A673 (cell line): ENCODE measurements around the gene BORCS8. TPM values are rescaled to one million over a fixed set of nuclear protein-coding genes. Genes with fewer than 3 reads are reported as not detected.

Experiments used
- BruUV-seq: library from RNA; stranded (reverse); fragments of 400-500 nt; replicated peaks from 2 replicates; lab custom pipeline; 2021; lab: Mats Ljungman, UMichigan
- CTCF ChIA-PET: fragments of 300-600 bp; sonication (Branson Sonifier 250); formaldehyde crosslinking; loops from one replicate; lab custom pipeline; 2022; ENCODE audit warnings: antibody characterized with exemption; lab: Charles Lee
- POLR2A ChIA-PET: fragments of 300-600 bp; sonication (Branson Sonifier 250); formaldehyde crosslinking; loops from one replicate; lab custom pipeline; 2022; ENCODE audit warnings: antibody characterized with exemption; ENCODE audit not compliant: low non-redundant PET; lab: Charles Lee
- DNase-seq: peaks from one replicate; pipeline ENCODE4 v3.0.0-alpha.2; 2015; ENCODE audit warnings: low spot score
- H3K27ac ChIP-seq: fragments of 200-600 bp; sonication (generic); 2 replicates; pipeline ENCODE4 v1.5.1; 2016; ENCODE audit warnings: mixed run types, low read depth, mild to moderate bottlenecking, mixed read lengths, antibody characterized with exemption, low read length; ENCODE audit not compliant: poor library complexity, severe bottlenecking
- H3K27me3 ChIP-seq: fragments of 200-600 bp; sonication (generic); replicated peaks from 2 replicates; pipeline ENCODE4 v1.6.1; 2017; ENCODE audit warnings: mixed run types, low read depth, mild to moderate bottlenecking, mixed read lengths, antibody characterized with exemption, low read length; ENCODE audit not compliant: insufficient read depth, poor library complexity
- H3K36me3 ChIP-seq: fragments of 200-600 bp; sonication (generic); 2 replicates; pipeline ENCODE4 v1.6.1; 2016; ENCODE audit warnings: mixed run types, mild to moderate bottlenecking, mixed read lengths, antibody characterized with exemption, low read length; ENCODE audit not compliant: insufficient read depth, poor library complexity, severe bottlenecking
- H3K4me1 ChIP-seq: fragments of 200-600 bp; sonication (generic); 2 replicates; pipeline ENCODE4 v1.6.1; 2017; ENCODE audit warnings: mixed run types, mild to moderate bottlenecking, mixed read lengths, antibody characterized with exemption, low read length; ENCODE audit not compliant: insufficient read depth, poor library complexity, severe bottlenecking
- H3K4me3 ChIP-seq: fragments of 200-600 bp; sonication (generic); 2 replicates; pipeline ENCODE4 v1.5.1; 2016; ENCODE audit warnings: low read depth, mixed run types, mild to moderate bottlenecking, mixed read lengths, low read length; ENCODE audit not compliant: poor library complexity, severe bottlenecking
- H3K9me3 ChIP-seq: fragments of 200-600 bp; sonication (generic); 2 replicates; pipeline ENCODE4 v1.6.1; 2016; ENCODE audit warnings: mixed run types, low read depth, mild to moderate bottlenecking, mixed read lengths, antibody characterized with exemption, low read length; ENCODE audit not compliant: poor library complexity, severe bottlenecking
- CTCF ChIP-seq: fragments of 300-800, 200-600 bp; sonication (generic); conservative IDR thresholded peaks from 2 replicates; pipeline ENCODE4 v1.5.1; 2017; ENCODE audit warnings: low read depth, mild to moderate bottlenecking, antibody characterized with exemption, low read length, moderate library complexity, mixed read lengths
- EZH2 ChIP-seq: fragments of 200-600 bp; sonication (generic); IDR thresholded peaks from 2 replicates; pipeline ENCODE4 v1.6.1; 2017; ENCODE audit warnings: borderline replicate concordance, low read depth, mild to moderate bottlenecking, mixed read lengths, antibody characterized with exemption, low read length; ENCODE audit not compliant: poor library complexity, severe bottlenecking
- intact Hi-C: fragments of 100-400 bp; cut with micrococcal nuclease; formaldehyde crosslinking; loops from one replicate; pipeline ENCODE4 v1.10.0; 2022; ENCODE audit not compliant: unreplicated experiment
- total RNA-seq: library from RNA; stranded (reverse); gene quantifications from 2 replicates; pipeline ENCODE4 v1.2.3, GENCODE V29; 2021

Gene BORCS8
- total RNA-seq, 1 experiment from 2014 or later: 29.9 TPM

GRCh38 chr19:19224852-19225494 lies 33.0 kb upstream of the BORCS8 start:
- ChIA-PET POLR2A (interaction anchor here (0.6 kb wide), 1 partner anchor 127 kb away, joined by 3 read pairs; no protein-coding TSS in a partner anchor), CTCF (interaction anchor here (0.5 to 1.6 kb wide), 2 partner anchors 9 to 75 kb away, joined by 3 to 7 read pairs; no protein-coding TSS in a partner anchor)
- no peak overlapping the region for H3K27ac ChIP-seq
- no TSS peak for BruUV-seq
- intact Hi-C loops: loop anchor here (2.0 kb wide), 1 partner anchor 78 kb away; no protein-coding TSS in a partner anchor
- DNase-seq: peak; percentile 90
- peaks cover 27% of the 10 kb centered on the region for H3K27me3 ChIP-seq
- H3K4me3 ChIP-seq: peak overlapping the region; percentile 35
- H3K9me3 ChIP-seq: no peaks in the 10 kb centered on the region
- no peak for TF ChIP-seq EZH2
- TF ChIP-seq CTCF: peak; percentile 77
- H3K36me3 ChIP-seq: no peaks in the 10 kb centered on the region
- no peaks in the 10 kb centered on the region for H3K4me1 ChIP-seq

- no peaks in the 10 kb centered on the region for H3K4me1 ChIP-seq
- DNase-seq: no peak
- ChIA-PET POLR2A (interaction anchor here (0.6 kb wide), 1 partner anchor 126 kb away, joined by 3 read pairs; no protein-coding TSS in a partner anchor), CTCF (interaction anchor here (1.6 kb wide), 1 partner anchor 10 kb away, joined by 3 read pairs; no protein-coding TSS in a partner anchor)
- BruUV-seq: no TSS peak
- TF ChIP-seq CTCF (no peak), EZH2 (peak; percentile 44)
- H3K4me3 ChIP-seq: peak overlapping the region; percentile 35
- H3K27me3 ChIP-seq: peaks cover 21% of the 10 kb centered on the region
- no peak overlapping the region for H3K27ac ChIP-seq
- intact Hi-C loops: loop anchor here (2.0 kb wide), 1 partner anchor 78 kb away; no protein-coding TSS in a partner anchor
- H3K9me3 ChIP-seq: no peaks in the 10 kb centered on the region
- no peaks in the 10 kb centered on the region for H3K36me3 ChIP-seq
These were observed 32.3 kb upstream of the BORCS8 start for GRCh38 chr19:19224150-19224851.

GRCh38 chr19:19223636-19224035 lies 31.7 kb upstream of the BORCS8 start:
- no peaks in the 10 kb centered on the region for H3K36me3 ChIP-seq
- no peak overlapping the region for H3K4me3 ChIP-seq
- no peak overlapping the region for H3K27ac ChIP-seq
- POLR2A ChIA-PET: no interaction called here
- TF ChIP-seq EZH2: no peak
- TF ChIP-seq CTCF: no peak
- no TSS peak for BruUV-seq
- no peaks in the 10 kb centered on the region for H3K9me3 ChIP-seq
- H3K4me1 ChIP-seq: no peaks in the 10 kb centered on the region
- intact Hi-C loops: loop anchor here (2.0 kb wide), 1 partner anchor 77 kb away; no protein-coding TSS in a partner anchor
- DNase-seq: no peak
- H3K27me3 ChIP-seq: peaks cover 18% of the 10 kb centered on the region
- CTCF ChIA-PET: no interaction called here
